Measurements from ENCODE around the gene HMBS.

Gene HMBS

GRCh38 chr11:119108146-119108856 is 23.6 kb downstream of the HMBS start:
- peak; percentile 72 for DNase-seq
- Histone ChIP-seq H3K9me3 (replicated peaks; ENCODE audit: insufficient read depth, low read length) (no peaks in the 10 kb centered on the region), H3K36me3 (replicated peaks; ENCODE audit: insufficient read depth, low read length) (0 out of 2 replicates have a peak, but pooled peaks cover 5% of the 10 kb centered on the region), H3K27me3 (replicated peaks; ENCODE audit: insufficient read depth, low read length) (no peaks in the 10 kb centered on the region), H3F3A (ENCODE audit: insufficient read depth, low read length) (peaks cover 21% of the 10 kb centered on the region), H3K9ac (ENCODE audit: low read length) (peak overlapping the region; percentile 89), H3K79me2 (ENCODE audit: low read length) (peaks cover 50% of the 10 kb centered on the region), H2AFZ (ENCODE audit: low read length) (peak overlapping the region; percentile 62), H3K4me2 (ENCODE audit: low read depth, low read length) (peak overlapping the region; percentile 98), H3K27ac (ENCODE audit: low read length) (peak overlapping the region; percentile 75; the same call in 1 of the 2 replicates), H3K9me2 (replicated peaks; ENCODE audit: insufficient read depth, low read length) (no peaks in the 10 kb centered on the region), H4K20me1 (ENCODE audit: insufficient read depth, low read length) (no peaks in the 10 kb centered on the region), H3K4me3 (ENCODE audit: low read length) (peak overlapping the region; percentile 84), H3K4me1 (ENCODE audit: low read length) (peaks cover 29% of the 10 kb centered on the region)
- no peak for TF ChIP-seq CTCF (IDR thresholded peaks at IDR 0.05; ENCODE audit: low read length)
- TF ChIP-seq EZH2 (optimal IDR thresholded peaks at IDR 0.05; ENCODE audit: low read depth, low read length): no peak
- no peak for TF ChIP-seq EZH2phosphoT487 (IDR thresholded peaks at IDR 0.05; ENCODE audit: low read length)

- H3K4me3 ChIP-seq (ENCODE audit: low read length): peak overlapping the region; percentile 84
These were observed 24.2 kb downstream of the HMBS start for GRCh38 chr11:119108857-119109221.

DNA sequence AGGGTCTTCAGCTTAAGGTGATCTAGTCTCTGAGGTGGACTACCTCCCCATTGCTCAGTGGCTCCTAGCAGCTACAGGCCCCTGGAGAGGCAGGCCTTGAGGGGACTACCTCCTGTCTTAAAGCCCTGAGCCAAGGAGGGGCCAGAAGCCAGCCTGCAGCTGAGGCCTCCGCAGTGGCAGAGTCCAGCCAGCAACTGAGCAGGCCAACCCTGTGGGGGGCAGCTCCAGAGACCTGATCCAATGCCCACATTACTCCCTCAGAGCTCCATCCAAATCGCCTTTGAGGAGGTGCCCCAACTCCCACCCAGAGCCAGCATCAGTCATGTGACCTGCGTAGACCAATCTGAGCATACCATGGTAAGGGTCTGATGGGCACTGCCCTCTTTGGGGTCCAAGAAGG is 25.2 kb downstream of the HMBS start:
- no peak overlapping the region for H2AFZ ChIP-seq (ENCODE audit: low read length)

More at GRCh38 chr11:119108857-119109221, 24.2 kb downstream of the HMBS start:
- H3K9me2 ChIP-seq (replicated peaks; ENCODE audit: insufficient read depth, low read length): no peaks in the 10 kb centered on the region
- H3K36me3 ChIP-seq (replicated peaks; ENCODE audit: insufficient read depth, low read length): 0 out of 2 replicates have a peak, but pooled peaks cover 5% of the 10 kb centered on the region
- TF ChIP-seq EZH2 (optimal IDR thresholded peaks at IDR 0.05; ENCODE audit: low read depth, low read length) (no peak), EZH2phosphoT487 (IDR thresholded peaks at IDR 0.05; ENCODE audit: low read length) (no peak), CTCF (IDR thresholded peaks at IDR 0.05; ENCODE audit: low read length) (no peak)
- no peak overlapping the region; the same call in 1 of the 2 replicates for H3K9ac ChIP-seq (ENCODE audit: low read length)
- no peaks in the 10 kb centered on the region for H4K20me1 ChIP-seq (ENCODE audit: insufficient read depth, low read length)
- H3F3A ChIP-seq (ENCODE audit: insufficient read depth, low read length): peaks cover 21% of the 10 kb centered on the region
- H3K4me2 ChIP-seq (ENCODE audit: low read depth, low read length): peak overlapping the region; percentile 98
- DNase-seq: no peak
- H3K27me3 ChIP-seq (replicated peaks; ENCODE audit: insufficient read depth, low read length): no peaks in the 10 kb centered on the region
- no peaks in the 10 kb centered on the region for H3K9me3 ChIP-seq (replicated peaks; ENCODE audit: insufficient read depth, low read length)
- H3K79me2 ChIP-seq (ENCODE audit: low read length): peaks cover 44% of the 10 kb centered on the region
- H3K4me1 ChIP-seq (ENCODE audit: low read length): peaks cover 26% of the 10 kb centered on the region
- peak overlapping the region; percentile 75; the same call in 1 of the 2 replicates for H3K27ac ChIP-seq (ENCODE audit: low read length)
- no peak overlapping the region for H2AFZ ChIP-seq (ENCODE audit: low read length)

More for the DNA sequence above, 25.2 kb downstream of the HMBS start:
- Histone ChIP-seq H3K4me2 (ENCODE audit: low read depth, low read length) (no peak overlapping the region), H3F3A (ENCODE audit: insufficient read depth, low read length) (peaks cover 21% of the 10 kb centered on the region), H3K79me2 (ENCODE audit: low read length) (peaks cover 42% of the 10 kb centered on the region), H3K36me3 (replicated peaks; ENCODE audit: insufficient read depth, low read length) (peaks cover 9% of the 10 kb centered on the region; the same call in 1 of the 2 replicates), H3K4me3 (ENCODE audit: low read length) (no peak overlapping the region), H3K9me2 (replicated peaks; ENCODE audit: insufficient read depth, low read length) (no peaks in the 10 kb centered on the region), H3K4me1 (ENCODE audit: low read length) (peaks cover 26% of the 10 kb centered on the region), H3K27ac (ENCODE audit: low read length) (no peak overlapping the region), H3K9me3 (replicated peaks; ENCODE audit: insufficient read depth, low read length) (no peaks in the 10 kb centered on the region), H3K27me3 (replicated peaks; ENCODE audit: insufficient read depth, low read length) (no peaks in the 10 kb centered on the region), H4K20me1 (ENCODE audit: insufficient read depth, low read length) (no peaks in the 10 kb centered on the region), H3K9ac (ENCODE audit: low read length) (no peak overlapping the region)
- DNase-seq: no peak
- TF ChIP-seq EZH2 (optimal IDR thresholded peaks at IDR 0.05; ENCODE audit: low read depth, low read length) (no peak), CTCF (IDR thresholded peaks at IDR 0.05; ENCODE audit: low read length) (no peak), EZH2phosphoT487 (IDR thresholded peaks at IDR 0.05; ENCODE audit: low read length) (no peak)

Data from MM.1S (cell line).